ENCODE data around the gene CFAP77. TPM values are rescaled to one million over a fixed set of nuclear protein-coding genes. Genes with fewer than 3 reads are reported as not detected.

The CFAP77 gene
- polyA plus RNA-seq, 1 donor from 2014 or later, result not detected

DNA sequence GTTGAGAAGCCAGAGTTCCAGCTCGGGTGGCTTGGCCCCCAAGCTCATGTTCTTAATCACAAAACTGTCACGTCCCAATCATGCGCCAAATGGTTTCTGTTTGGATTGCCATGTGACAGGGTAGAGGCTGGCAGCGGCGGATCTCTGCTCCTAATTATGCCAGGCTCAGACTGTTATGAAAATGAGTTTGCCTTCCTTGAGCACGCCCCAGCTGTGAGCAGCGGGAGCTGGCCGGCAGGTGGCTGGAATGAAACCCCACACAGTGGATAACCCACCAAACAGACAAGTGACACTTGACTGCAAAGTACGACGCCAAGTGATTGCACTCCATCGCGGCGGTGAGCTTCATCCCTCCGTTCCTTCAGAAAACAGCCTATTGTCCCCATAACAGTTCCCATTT, 75.4 kb downstream of the CFAP77 start:
- Histone ChIP-seq H3K9ac (ENCODE audit: low read length) (no peak overlapping the region), H3K27ac (ENCODE audit: low read length) (no peak overlapping the region), H2AFZ (ENCODE audit: low read depth, low read length) (no peak overlapping the region), H3K4me2 (ENCODE audit: low read length) (no peak overlapping the region), H4K20me1 (ENCODE audit: insufficient read depth) (no peaks in the 10 kb centered on the region), H3F3A (ENCODE audit: insufficient read depth, low read length, poor library complexity, severe bottlenecking) (no peaks in the 10 kb centered on the region), H3K9me3 (ENCODE audit: low read length) (no peaks in the 10 kb centered on the region), H3K9me2 (ENCODE audit: insufficient read depth, low read length) (no peaks in the 10 kb centered on the region), H3K79me2 (replicated peaks; ENCODE audit: insufficient read depth, low read length) (no peaks in the 10 kb centered on the region), H3K27me3 (ENCODE audit: insufficient read depth, low read depth, low read length) (no peaks in the 10 kb centered on the region), H3K4me3 (ENCODE audit: low read length) (no peak overlapping the region), H3K36me3 (ENCODE audit: insufficient read depth, low read length) (no peaks in the 10 kb centered on the region)
- no peak for TF ChIP-seq RAD21 (conservative IDR thresholded peaks at IDR 0.05)

DNA sequence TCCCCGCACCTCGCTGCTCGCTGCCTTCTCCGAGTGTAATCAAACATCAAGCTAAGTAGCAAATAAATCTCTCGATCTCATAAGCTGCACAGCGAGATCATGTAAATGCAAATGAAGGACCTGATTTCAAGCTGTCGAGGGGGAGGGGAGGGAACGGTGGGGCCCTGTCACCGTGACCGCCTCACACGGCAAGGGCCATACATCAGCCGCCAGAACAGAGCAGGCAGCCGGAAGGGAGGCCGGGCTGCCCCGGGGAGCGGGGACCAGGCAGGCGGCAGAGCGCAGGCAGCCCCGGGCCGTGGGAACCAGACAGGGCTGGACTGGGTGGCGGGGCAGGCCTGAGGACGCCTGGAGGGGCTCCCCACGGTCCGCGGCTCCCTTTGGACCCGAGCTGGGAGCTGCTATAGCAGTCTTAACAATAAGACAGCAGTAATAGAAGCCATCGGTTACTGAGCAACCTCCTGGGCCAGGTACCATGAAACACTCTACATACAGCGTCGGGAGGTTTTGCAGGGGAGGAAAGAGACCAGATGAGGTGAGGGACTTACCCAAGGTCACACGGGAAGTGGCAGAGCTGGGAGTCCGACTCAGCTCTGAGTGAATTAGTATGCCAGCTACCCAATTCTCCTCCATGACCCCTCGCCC, 76.8 kb downstream of the CFAP77 start:
- Histone ChIP-seq H3K9ac (ENCODE audit: low read length) (peak overlapping the region; percentile 25), H2AFZ (ENCODE audit: low read depth, low read length) (no peak overlapping the region), H3K36me3 (ENCODE audit: insufficient read depth, low read length) (no peaks in the 10 kb centered on the region), H3K4me3 (ENCODE audit: low read length) (peak overlapping the region; percentile 32), H4K20me1 (ENCODE audit: insufficient read depth) (no peaks in the 10 kb centered on the region), H3K4me2 (ENCODE audit: low read length) (no peak overlapping the region), H3F3A (ENCODE audit: insufficient read depth, low read length, poor library complexity, severe bottlenecking) (no peaks in the 10 kb centered on the region), H3K9me3 (ENCODE audit: low read length) (no peaks in the 10 kb centered on the region), H3K27ac (ENCODE audit: low read length) (peak overlapping the region; percentile 25), H3K27me3 (ENCODE audit: insufficient read depth, low read depth, low read length) (no peaks in the 10 kb centered on the region), H3K79me2 (replicated peaks; ENCODE audit: insufficient read depth, low read length) (no peaks in the 10 kb centered on the region), H3K9me2 (ENCODE audit: insufficient read depth, low read length) (no peaks in the 10 kb centered on the region)
- no peak for TF ChIP-seq MXI1 (conservative IDR thresholded peaks at IDR 0.05; ENCODE audit: poor library complexity, severe bottlenecking)
- TF ChIP-seq CTCF (IDR thresholded peaks at IDR 0.05; ENCODE audit: poor library complexity, severe bottlenecking), result no peak
- TF ChIP-seq, protein P1, sequence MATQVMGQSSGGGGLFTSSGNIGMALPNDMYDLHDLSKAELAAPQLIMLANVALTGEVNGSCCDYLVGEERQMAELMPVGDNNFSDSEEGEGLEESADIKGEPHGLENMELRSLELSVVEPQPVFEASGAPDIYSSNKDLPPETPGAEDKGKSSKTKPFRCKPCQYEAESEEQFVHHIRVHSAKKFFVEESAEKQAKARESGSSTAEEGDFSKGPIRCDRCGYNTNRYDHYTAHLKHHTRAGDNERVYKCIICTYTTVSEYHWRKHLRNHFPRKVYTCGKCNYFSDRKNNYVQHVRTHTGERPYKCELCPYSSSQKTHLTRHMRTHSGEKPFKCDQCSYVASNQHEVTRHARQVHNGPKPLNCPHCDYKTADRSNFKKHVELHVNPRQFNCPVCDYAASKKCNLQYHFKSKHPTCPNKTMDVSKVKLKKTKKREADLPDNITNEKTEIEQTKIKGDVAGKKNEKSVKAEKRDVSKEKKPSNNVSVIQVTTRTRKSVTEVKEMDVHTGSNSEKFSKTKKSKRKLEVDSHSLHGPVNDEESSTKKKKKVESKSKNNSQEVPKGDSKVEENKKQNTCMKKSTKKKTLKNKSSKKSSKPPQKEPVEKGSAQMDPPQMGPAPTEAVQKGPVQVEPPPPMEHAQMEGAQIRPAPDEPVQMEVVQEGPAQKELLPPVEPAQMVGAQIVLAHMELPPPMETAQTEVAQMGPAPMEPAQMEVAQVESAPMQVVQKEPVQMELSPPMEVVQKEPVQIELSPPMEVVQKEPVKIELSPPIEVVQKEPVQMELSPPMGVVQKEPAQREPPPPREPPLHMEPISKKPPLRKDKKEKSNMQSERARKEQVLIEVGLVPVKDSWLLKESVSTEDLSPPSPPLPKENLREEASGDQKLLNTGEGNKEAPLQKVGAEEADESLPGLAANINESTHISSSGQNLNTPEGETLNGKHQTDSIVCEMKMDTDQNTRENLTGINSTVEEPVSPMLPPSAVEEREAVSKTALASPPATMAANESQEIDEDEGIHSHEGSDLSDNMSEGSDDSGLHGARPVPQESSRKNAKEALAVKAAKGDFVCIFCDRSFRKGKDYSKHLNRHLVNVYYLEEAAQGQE (IDR thresholded peaks at IDR 0.05; ENCODE audit: borderline replicate concordance), result no peak
- no peak for TF ChIP-seq SMC3 (conservative IDR thresholded peaks at IDR 0.05; ENCODE audit: poor library complexity)
- no peak for TF ChIP-seq EP300 (conservative IDR thresholded peaks at IDR 0.05; ENCODE audit: poor library complexity, severe bottlenecking)
- TF ChIP-seq RAD21 (conservative IDR thresholded peaks at IDR 0.05), result no peak

DNA sequence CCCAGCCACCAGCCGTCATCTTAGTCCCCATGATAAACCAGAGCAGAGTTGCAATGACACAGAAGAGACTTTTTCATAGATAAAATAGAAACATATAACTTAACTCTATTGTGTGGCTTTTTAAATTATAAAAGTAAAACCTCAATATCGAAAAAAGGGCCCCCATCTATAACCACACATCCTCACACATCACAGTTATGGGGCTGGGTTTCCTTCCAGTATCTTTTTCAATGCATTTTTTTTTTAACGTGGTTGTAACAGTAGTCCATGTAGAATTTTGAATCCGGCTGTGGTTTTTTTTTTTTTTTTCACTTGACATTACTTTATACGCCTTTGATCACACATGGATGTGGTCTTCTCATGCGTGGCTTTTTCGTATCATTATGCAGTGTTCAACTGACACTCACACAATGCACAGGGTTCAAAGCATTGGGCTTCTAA, 77.4 kb downstream of the CFAP77 start:
- H3K27me3 ChIP-seq (ENCODE audit: insufficient read depth, low read depth, low read length), result no peaks in the 10 kb centered on the region
- H3K9ac ChIP-seq (ENCODE audit: low read length), result no peak overlapping the region
- no peaks in the 10 kb centered on the region for H3F3A ChIP-seq (ENCODE audit: insufficient read depth, low read length, poor library complexity, severe bottlenecking)
- H3K79me2 ChIP-seq (replicated peaks; ENCODE audit: insufficient read depth, low read length), result no peaks in the 10 kb centered on the region
- H2AFZ ChIP-seq (ENCODE audit: low read depth, low read length), result no peak overlapping the region
- peaks cover under 1% of the 10 kb centered on the region for H3K9me3 ChIP-seq (ENCODE audit: low read length)
- no peaks in the 10 kb centered on the region for H3K9me2 ChIP-seq (ENCODE audit: insufficient read depth, low read length)
- no peak overlapping the region for H3K4me2 ChIP-seq (ENCODE audit: low read length)
- H3K4me3 ChIP-seq (ENCODE audit: low read length), result no peak overlapping the region
- no peaks in the 10 kb centered on the region for H3K36me3 ChIP-seq (ENCODE audit: insufficient read depth, low read length)
- TF ChIP-seq EP300 (conservative IDR thresholded peaks at IDR 0.05; ENCODE audit: poor library complexity, severe bottlenecking), result no peak
- no peak for TF ChIP-seq POLR2AphosphoS5 (IDR thresholded peaks at IDR 0.05)
- no peak for TF ChIP-seq EZH2 (IDR thresholded peaks at IDR 0.05; ENCODE audit: borderline replicate concordance, insufficient read depth, low read length, poor library complexity, severe bottlenecking)
- peak overlapping the region; percentile 42 for H3K27ac ChIP-seq (ENCODE audit: low read length)
- no peaks in the 10 kb centered on the region for H4K20me1 ChIP-seq (ENCODE audit: insufficient read depth)
